GM12878 (cell line): ENCODE data around the gene FBLN7. TPM values are rescaled to one million over a fixed set of nuclear protein-coding genes. Genes with fewer than 3 reads are reported as not detected.

ENCODE experiments used
- ATAC-seq: fragments of 200-7000 bp; cut with Tn5 transposase; 3 replicates; pipeline ENCODE4 v1.9.1; 2020; ENCODE audit warnings: mild to moderate bottlenecking, moderate library complexity
- BruUV-seq: library from RNA; stranded (reverse); fragments of 400-500 nt; replicated peaks from 2 replicates; lab custom pipeline; 2021; lab: Mats Ljungman, UMichigan
- CTCF ChIA-PET: fragments of 300-600 bp; sonication (Branson Sonifier 250); formaldehyde crosslinking; extraction: SDS; loops from one replicate; lab custom pipeline; 2021; ENCODE audit warnings: inconsistent platforms; lab: Yijun Ruan, JAX
- POLR2A ChIA-PET: fragments of 350-600 bp; formaldehyde crosslinking; extraction: SDS; loops from one replicate; lab custom pipeline; 2021; ENCODE audit warnings: inconsistent platforms; lab: Charles Lee
- RAD21 ChIA-PET: fragments of 300-600 bp; sonication (Branson Sonifier 250); formaldehyde crosslinking; loops from one replicate; lab custom pipeline; 2023; ENCODE audit warnings: antibody characterized with exemption; ENCODE audit not compliant: unreplicated experiment; lab: Charles Lee
- SMC1A ChIA-PET: fragments of 300-600 bp; sonication (Branson Sonifier 250); formaldehyde crosslinking; loops from one replicate; lab custom pipeline; 2023; ENCODE audit not compliant: unreplicated experiment, uncharacterized antibody; lab: Charles Lee
- DNase-seq: peaks from one replicate; pipeline ENCODE4 v3.0.0-alpha.2; 2011; ENCODE audit warnings: low read depth, low spot score
- FAIRE-seq: peaks from 3 replicates; lab custom pipeline; 2011; peaks lifted over from hg19 to GRCh38; lab: Jason Lieb, UNC
- H2AFZ ChIP-seq: 2 replicates; pipeline ENCODE4 v1.6.0; 2011; ENCODE audit warnings: low read depth, low read length, control low read depth; ENCODE audit not compliant: control insufficient read depth
- H3K27ac ChIP-seq: 2 replicates; pipeline ENCODE4 v1.5.1; 2011; ENCODE audit warnings: control low read depth; ENCODE audit not compliant: control insufficient read depth, insufficient read depth
- H3K27me3 ChIP-seq, 2 experiments: replicated peaks in 1 of 2; 2 replicates each; pipeline versions ENCODE4 v1.6.0 to v1.6.1; 2011; ENCODE audit warnings: low read length in 1 of 2; ENCODE audit not compliant: control insufficient read depth in 2 of 2, insufficient read depth in 2 of 2
- H3K36me3 ChIP-seq, 2 experiments: 2 replicates each; pipeline ENCODE4 v1.5.1; 2011; ENCODE audit warnings: low read length in 1 of 2; ENCODE audit not compliant: control insufficient read depth in 2 of 2, insufficient read depth in 2 of 2
- H3K4me1 ChIP-seq: 2 replicates; pipeline ENCODE4 v1.6.1; 2011; ENCODE audit warnings: mild to moderate bottlenecking, low read length, moderate library complexity, mixed read lengths; ENCODE audit not compliant: control insufficient read depth, insufficient read depth
- H3K4me2 ChIP-seq: 2 replicates; pipeline ENCODE4 v1.6.0; 2011; ENCODE audit warnings: control low read depth; ENCODE audit not compliant: control insufficient read depth, insufficient read depth
- H3K4me3 ChIP-seq: fragments of 200-600 bp; sonication (generic); 2 replicates; pipeline ENCODE4 v1.5.1; 2016
- H3K79me2 ChIP-seq: 2 replicates; pipeline ENCODE4 v1.6.0; 2011; ENCODE audit warnings: low read length; ENCODE audit not compliant: control insufficient read depth, insufficient read depth
- H3K9ac ChIP-seq: 2 replicates; pipeline ENCODE4 v1.8.0; 2011; ENCODE audit warnings: low read length, control low read depth, mixed read lengths; ENCODE audit not compliant: control insufficient read depth, insufficient read depth
- H3K9me3 ChIP-seq: replicated peaks from 3 replicates; pipeline ENCODE4 v1.5.1; 2011; ENCODE audit warnings: mild to moderate bottlenecking, low read length; ENCODE audit not compliant: control insufficient read depth, insufficient read depth
- H4K20me1 ChIP-seq: 2 replicates; pipeline ENCODE4 v1.6.0; 2011; ENCODE audit not compliant: control insufficient read depth, insufficient read depth
- ASH2L ChIP-seq: fragments of 300-600, 200-600 bp; sonication (generic); IDR thresholded peaks from 2 replicates; pipeline ENCODE4 v1.6.1; 2017; ENCODE audit warnings: low read depth, mild to moderate bottlenecking, borderline replicate concordance
- ATF3 ChIP-seq: IDR thresholded peaks from 2 replicates; pipeline ENCODE4 v1.6.1; 2011; ENCODE audit warnings: low read depth, mild to moderate bottlenecking, low read length, moderate library complexity, borderline replicate concordance; ENCODE audit errors: extremely low read depth
- CEBPZ ChIP-seq: fragments of 150-350 bp; IDR thresholded peaks from 2 replicates; pipeline ENCODE4 v1.6.1; 2016; ENCODE audit warnings: low read depth, low read length
- CREB1 ChIP-seq: IDR thresholded peaks from 2 replicates; pipeline ENCODE4 v1.6.1; 2012; ENCODE audit warnings: low read depth, mild to moderate bottlenecking, inconsistent platforms
- E2F8 ChIP-seq: fragments of 450-650 bp; IDR thresholded peaks from 2 replicates; pipeline ENCODE4 v1.6.1; 2018; ENCODE audit warnings: mild to moderate bottlenecking, low read depth, moderate library complexity; ENCODE audit not compliant: partially characterized antibody
- HSF1 ChIP-seq: fragments of 150-350 bp; IDR thresholded peaks from 2 replicates; pipeline ENCODE4 v1.6.1; 2014; ENCODE audit warnings: mild to moderate bottlenecking, low read depth, low read length
- SKIL ChIP-seq: fragments of 450-650 bp; IDR thresholded peaks from 2 replicates; pipeline ENCODE4 v1.6.1; 2017; ENCODE audit warnings: mild to moderate bottlenecking, low read depth, inconsistent platforms; ENCODE audit not compliant: poor library complexity, severe bottlenecking
- WGBS: methylation state at CpG from one replicate; pipeline ENCODE4 v1.1.6; 2016; ENCODE audit warnings: low lambda C conversion rate; ENCODE audit not compliant: insufficient replicate concordance, insufficient coverage; ENCODE audit errors: missing lambda C conversion rate; 5-methylcytosine and 5-hydroxymethylcytosine counted together
- in situ Hi-C: fragments of 300-500 bp; cut with MboI; formaldehyde crosslinking; loops from 9 replicates; pipeline ENCODE4 v1.14.3; 2018; ENCODE audit warnings: mixed read lengths
- intact Hi-C: fragments of 100-400 bp; cut with micrococcal nuclease; formaldehyde crosslinking; loops from one replicate; pipeline ENCODE4 v1.14.2; 2022; ENCODE audit not compliant: unreplicated experiment
- polyA plus RNA-seq, 11 experiments: library from polyadenylated mRNA; depleted of rRNA in 4 of 11; unstranded in 6 of 11; stranded (reverse) in 5 of 11; fragments of >200 nt; fragmentation: Nextera tagmentation in 4 of 11; fragmentation: Illumina TruSeq in 1 of 11; extraction: Ambion mirVana in 4 of 11; extraction: Trizol in 1 of 11; gene quantifications; 1 replicate in 1 of 11; 2 replicates in 10 of 11; pipeline versions ENCODE4 v1.2.1 to v1.2.3, GENCODE V29; 2011 to 2016; ENCODE audit warnings: inconsistent platforms in 2 of 11, missing spikeins in 2 of 11, low read depth in 1 of 11
- total RNA-seq, 4 experiments: library from RNA; depleted of rRNA in 3 of 4; stranded (reverse); fragments of >200 nt in 3 of 4; fragmentation: Illumina TruSeq in 1 of 4; extraction: Trizol in 1 of 4; gene quantifications; 2 replicates each; pipeline versions ENCODE4 v1.2.1 to v1.2.3, GENCODE V29; 2013 to 2021

The FBLN7 gene
- total and polyA plus RNA-seq, 10 of the 15 experiments (the other 5 are each of a cell fraction or from before 2014, with no cell fraction given) = 0.01 to 0.10 (median 0.01) TPM; not detected in 7

GRCh38 chr2:112194482-112194881, 56.3 kb downstream of the FBLN7 start (continued):
- no peak for TF ChIP-seq HSF1
- TF ChIP-seq CREB1 = no peak

GRCh38 chr2:112195167-112195766, 57.1 kb downstream of the FBLN7 start:
- ChIA-PET POLR2A (interaction anchor here (0.6 kb wide), 1 partner anchor 75 kb away, joined by 5 read pairs; no protein-coding TSS in a partner anchor), SMC1A (no interaction called here), RAD21 (no interaction called here), CTCF (no interaction called here)
- intact Hi-C loops = no loop called here
- H3K9ac ChIP-seq = no peak overlapping the region
- no peak overlapping the region for H3K4me2 ChIP-seq
- no peaks in the 10 kb centered on the region for H3K79me2 ChIP-seq
- ATAC-seq = no peak
- 66% methylated on average over 8 of the region's 8 CpGs for WGBS
- no peaks in the 10 kb centered on the region for H3K9me3 ChIP-seq
- no peak for FAIRE-seq
- no peak for DNase-seq
- H2AFZ ChIP-seq = no peak overlapping the region
- H3K27ac ChIP-seq = no peak overlapping the region
- in situ Hi-C loops = no loop called here
- no peaks in the 10 kb centered on the region; a peak in 1 of 4 replicates for H3K27me3 ChIP-seq
- no peak overlapping the region for H3K4me3 ChIP-seq
- H3K36me3 ChIP-seq = no peaks in the 10 kb centered on the region
- no TSS peak for BruUV-seq
- H3K4me1 ChIP-seq = no peaks in the 10 kb centered on the region; the same call in 1 of the 2 replicates
- H4K20me1 ChIP-seq = no peaks in the 10 kb centered on the region
- TF ChIP-seq ASH2L (no peak), SKIL (no peak), ATF3 (no peak), E2F8 (no peak), CEBPZ (no peak)
- TF ChIP-seq, all 136 proteins: peak for 0
